ENCODE data around the gene BCL6. TPM values are rescaled to one million over a fixed set of nuclear protein-coding genes. Genes with fewer than 3 reads are reported as not detected.
A peak's percentile ranks its signal among the peaks of the same experiment; 100 is the strongest.
"Not testable (repeated sequence)": the region's sequence is repeated elsewhere in the genome, so short reads cannot be mapped to it uniquely, and the experiment has no call there.

BCL6 gene
- total RNA-seq, 1 experiment from 2014 or later: 10.4 TPM

DNA sequence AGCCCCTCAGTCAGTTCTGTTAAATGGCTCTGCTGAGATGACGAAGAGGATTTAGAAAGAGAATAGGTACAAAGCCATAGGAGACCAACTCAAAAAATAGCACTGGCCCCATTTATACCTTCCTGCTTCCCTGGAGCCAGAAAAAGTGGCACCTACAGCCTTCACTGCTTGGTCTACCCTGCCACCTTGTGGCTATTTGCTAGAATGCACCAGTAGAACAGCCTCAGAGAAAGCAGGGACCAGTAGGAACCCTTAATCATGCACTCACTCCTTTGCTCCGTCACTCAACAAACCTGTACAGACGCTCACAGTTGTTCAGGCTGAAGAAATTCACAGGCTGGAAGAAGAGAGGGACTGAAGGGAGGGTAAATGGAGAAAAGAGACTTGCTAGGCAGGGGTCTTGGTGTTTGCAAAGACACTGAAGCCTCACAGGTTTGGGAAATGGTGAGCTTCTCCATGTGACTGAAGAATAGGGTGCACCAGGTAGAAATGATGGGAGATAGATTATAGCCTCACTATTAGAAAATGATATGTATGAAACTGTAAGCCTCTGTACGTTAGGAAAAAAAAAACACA lies 30.8 kb downstream of the BCL6 start:
- peak; percentile 81 for DNase-seq (ENCODE audit: low read depth)

DNA sequence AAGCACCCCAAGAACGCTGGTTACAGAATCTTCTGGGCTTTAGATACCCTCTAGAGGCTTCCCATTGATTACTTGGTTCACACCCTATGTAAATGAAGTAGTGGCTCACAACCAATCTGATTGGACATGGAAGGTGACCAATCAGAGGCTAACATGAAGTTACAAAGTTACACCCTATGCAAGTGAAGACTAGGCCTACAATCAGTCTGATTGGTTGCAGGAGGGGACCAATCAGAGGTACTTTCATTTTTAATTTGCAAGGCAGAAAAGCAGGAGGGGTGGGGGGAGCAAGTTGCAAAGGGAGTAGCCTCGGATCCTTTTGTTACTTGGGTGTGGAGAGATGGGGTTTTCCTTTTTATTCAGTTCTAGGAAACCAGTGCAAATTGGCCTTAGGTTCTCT lies 31.8 kb downstream of the BCL6 start:
- peak; percentile 87 for DNase-seq (ENCODE audit: low read depth)

DNA sequence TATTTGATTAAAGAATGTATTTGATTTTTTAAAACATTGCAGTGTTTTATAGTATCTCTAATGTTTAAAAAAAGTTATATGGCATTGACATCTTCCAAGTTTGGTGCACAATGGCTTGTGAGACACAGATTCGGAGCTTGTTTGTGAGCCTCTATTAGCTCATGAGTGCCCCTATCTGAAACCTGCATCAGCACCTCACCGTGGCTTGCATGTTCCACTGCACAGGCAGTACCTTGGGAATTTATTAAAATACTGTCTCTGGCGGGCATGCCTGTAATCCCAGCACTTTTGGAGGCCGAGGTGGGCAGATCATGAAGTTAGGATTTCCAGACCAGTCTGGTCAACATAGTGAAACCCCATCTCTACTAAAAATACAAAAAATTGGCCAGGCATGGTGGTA lies 36.1 kb downstream of the BCL6 start:
- DNase-seq (ENCODE audit: low read depth): peak; percentile 26

DNA sequence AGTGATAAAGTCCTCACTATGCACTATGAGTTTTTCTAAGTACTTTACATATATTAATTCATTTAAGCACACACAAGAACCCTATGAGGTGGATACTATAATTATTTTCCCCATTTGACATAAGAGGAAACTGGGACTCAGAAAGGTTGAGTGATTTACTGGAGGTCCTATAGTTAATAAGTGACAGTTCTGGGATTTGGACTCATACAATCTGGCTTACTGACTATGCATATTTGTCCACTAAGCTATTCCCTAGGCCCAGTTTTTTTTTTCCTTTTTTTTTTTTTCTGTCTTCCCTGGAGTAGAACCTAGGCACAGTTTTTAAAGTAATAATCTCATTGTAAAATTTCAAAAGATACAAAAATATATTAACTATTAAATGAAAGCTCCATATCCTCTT lies 36.6 kb downstream of the BCL6 start:
- no peak for DNase-seq (ENCODE audit: low read depth)

DNA sequence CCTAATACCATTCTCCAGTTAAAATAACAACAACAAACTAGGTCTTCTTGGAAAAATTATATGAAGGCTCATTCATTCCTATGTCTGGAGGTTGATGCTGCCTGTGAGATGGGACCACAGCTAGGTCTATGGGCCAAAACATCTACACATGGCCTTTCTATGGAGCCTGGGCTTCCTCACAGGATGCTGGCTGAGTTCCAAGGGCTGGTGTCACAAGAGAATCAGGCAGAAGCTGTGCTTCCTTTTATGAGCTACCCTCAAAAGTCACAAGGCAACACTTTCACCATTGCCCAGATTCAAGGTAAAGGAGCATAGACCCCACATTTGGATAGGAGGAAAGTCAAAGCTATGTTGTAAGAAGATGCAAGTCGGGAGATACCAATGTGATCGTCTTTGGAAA lies 38.3 kb downstream of the BCL6 start:
- no peak for DNase-seq (ENCODE audit: low read depth)

DNA sequence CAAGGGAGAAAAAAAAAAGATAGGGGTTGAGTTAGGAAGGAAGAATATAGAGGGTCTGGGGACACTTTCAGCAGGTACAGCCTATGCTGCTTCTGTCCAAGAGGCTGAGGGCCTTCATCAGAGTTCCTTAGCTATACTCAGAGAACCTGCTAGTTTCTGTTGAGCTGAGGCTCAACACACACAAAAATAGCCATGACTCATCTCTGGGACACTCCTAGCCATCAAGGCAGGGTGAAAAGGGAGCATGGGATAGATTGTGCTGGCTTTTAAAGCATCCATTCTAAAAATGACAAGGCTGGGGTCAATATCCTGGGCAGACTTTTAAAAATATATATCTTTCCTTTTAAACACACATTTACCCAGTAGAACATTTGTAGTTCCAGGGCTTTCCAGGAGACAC lies 40.1 kb downstream of the BCL6 start:
- DNase-seq (ENCODE audit: low read depth): no peak

DNA sequence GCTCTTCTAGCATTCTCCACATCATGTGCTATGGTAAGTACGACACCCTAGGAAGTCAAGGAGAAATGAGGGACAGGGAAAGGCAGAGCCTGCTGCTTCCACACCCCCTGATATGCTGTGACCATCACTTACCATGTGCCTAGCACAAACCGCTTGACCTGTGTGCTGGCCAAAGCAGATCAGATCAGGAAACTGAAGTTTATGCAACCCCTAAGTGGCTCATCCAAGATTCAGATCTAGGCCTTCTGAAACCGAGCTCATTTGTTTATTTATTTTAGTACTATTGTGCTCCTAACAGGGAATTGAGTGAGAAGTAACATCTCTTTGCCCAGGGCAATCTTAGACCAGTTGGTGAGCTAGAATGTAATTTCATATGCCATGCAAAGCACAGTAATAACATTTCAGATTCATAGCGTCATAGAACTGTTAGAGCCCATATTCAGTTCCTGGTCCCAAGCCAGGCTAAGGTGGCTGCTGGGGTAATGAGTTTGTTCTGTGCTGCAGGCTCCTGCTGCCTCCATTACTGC lies 42.7 kb downstream of the BCL6 start, which contains the start of gene RTP2:
RTP2 (minus strand) TSS at position 51 of the 527 bp plus-strand sequence. CDS start 429 bp downstream, outside the sequence.
- DNase-seq (ENCODE audit: low read depth): no peak

DNA sequence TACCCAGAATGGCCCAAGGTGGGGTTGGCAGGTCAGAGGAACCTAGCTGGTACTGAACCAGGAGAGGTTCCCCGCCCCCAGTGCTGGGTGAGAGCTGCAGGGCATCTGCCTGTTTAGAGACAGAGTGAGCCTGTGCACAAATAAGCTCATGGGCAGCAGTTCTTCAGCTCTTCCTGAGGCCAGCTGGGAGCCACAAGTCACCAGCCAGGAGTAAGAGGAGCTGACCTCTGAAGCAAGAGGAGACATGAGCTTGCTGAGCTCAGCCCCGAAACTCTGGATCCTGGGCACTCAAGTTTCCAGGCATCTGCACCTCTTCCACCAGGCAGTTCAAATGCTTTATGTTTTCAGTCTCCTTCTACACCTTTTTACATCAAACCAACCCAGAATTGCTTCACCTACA lies 45.0 kb downstream of the BCL6 start:
- no peak for DNase-seq (ENCODE audit: low read depth)

DNA sequence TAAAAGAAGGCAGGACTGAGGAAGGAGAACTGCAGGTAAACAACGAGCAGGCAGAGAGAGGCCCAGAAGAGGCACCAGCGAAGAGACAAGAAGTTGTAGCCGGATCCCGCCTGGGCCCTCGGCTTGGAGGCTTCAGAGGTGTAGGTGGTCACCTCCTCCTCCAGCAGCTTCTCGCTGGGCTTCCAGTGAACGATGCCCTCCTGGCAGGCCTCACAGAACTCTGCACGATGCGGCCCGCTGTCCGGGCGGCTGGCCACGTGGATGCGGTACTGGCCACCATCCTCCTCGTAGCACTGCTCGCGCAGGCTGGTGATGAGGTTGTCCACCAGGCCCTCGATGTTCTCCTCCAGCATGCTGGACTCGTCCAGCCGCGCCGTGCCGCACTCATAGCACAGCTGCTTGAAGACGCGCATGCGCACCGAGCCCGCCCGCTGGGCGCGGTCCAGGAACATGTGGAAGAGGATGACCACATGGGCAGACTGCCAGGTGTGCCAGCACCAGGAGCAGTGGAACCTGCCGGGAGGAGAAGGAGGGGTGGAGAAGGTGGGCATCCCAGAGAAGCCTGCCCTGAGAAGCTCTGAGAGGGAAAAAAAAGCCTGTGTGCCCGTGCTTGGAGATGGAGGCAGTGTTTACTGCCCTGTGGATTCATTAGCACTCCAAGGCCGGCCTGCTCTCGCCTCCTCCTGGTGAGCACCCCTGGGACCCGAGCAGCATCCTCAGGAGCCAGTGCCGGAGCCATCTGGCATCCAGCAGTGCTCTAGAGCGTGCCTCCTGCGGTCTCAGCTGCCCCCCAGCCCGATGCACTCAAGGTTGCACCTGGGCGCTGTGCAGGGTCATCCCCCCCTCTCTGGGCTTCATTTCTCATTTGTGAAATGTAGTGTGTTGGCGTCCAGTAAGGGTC lies 46.5 kb downstream of the BCL6 start:
- DNase-seq (ENCODE audit: low read depth): no peak

DNA sequence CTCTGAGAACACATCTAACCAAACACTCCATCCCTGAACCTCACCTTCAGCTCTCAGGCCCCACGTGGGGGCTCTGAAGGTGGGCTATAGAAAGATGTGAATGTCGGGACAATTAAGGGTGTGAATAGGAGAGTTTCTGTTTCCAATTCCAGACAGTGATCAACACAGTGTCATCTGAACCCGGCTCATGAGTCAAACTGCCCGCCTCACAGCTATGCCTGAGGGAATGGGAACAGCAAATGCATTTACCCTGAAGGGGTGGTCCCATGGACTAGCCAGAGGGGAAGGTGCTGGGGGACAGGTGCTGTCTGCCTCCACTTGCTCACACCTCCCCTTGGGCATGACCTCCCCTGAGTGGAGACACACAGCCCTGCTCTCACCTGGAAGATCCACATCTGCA lies 49.2 kb downstream of the BCL6 start:
- no peak for DNase-seq (ENCODE audit: low read depth)

DNA sequence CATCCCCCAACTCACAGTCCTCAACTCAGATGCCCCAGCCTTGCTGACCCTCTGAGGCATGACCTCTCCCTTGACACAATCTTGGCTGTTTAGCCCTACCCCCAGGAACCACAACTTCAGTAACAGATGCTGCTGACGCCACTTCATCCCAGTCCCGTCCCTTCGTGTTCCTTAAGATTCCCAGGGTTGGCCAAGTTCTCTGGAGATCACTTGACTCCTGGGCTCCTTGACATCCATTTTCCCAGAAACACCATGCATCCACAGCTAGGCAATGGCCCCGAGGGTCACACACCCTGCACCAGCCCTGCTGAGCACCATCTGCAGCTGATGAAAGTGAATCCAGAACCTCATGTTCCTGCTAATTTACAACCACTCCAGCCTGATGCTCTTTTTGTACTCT lies 49.8 kb downstream of the BCL6 start:
- DNase-seq (ENCODE audit: low read depth): no peak

DNA sequence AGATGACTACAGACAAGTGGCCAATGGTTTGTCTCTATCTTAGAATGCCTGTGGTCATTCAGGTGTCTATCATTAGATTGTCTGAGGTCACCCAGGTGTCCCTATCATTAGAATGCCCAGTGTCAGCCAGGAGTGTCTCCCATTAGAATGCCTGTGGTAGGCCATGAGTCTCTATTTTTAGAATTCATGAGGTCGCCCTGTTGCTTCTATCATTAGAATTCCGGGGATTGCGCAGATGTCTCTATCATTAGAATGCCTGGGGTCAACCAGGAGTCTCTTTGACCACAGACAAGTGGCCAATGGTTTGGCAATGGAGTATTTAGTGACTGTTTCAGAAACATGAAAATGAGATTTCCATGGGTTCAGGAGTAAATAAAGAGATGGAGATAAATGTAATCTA lies 50.5 kb downstream of the BCL6 start:
- DNase-seq (ENCODE audit: low read depth): no peak

DNA sequence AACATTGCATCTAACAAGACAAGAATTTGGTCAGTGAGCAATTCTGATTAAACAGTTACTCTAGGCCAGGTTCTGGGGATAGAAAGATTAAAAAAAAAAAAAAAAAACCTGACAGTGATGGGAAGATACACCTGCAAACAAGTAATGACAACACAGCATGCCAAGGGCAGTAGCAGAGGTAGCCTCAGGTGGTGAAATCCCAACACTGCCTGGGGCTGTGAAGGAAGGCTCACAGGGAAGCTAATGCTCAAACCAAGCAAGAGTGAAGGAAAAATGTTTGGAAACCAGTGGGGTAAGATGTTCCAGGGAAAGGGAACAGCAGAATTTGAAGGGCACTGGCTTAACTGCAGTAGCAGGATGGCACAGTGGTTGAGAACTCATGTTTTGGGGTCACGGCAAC lies 51.8 kb downstream of the BCL6 start:
- no peak for DNase-seq (ENCODE audit: low read depth)

DNA sequence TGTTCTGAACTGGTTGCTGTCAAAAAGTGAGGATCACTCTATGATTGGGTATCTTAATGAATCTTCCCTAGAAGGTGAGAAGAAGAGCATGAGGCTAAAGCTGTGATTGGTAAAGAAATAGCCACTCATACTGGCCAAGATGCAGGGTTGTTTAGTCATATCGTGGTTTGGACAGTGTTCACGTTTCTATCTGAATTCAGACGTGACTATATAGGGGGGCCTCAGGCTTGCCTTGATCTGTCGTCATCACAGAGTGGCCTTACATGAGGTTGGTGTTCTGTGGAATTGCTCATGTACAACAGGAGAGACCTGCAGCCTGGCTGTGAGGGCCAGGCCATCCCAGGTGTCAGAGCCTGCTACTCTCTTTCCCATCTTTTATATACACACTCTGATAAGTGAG lies 55.3 kb downstream of the BCL6 start:
- DNase-seq (ENCODE audit: low read depth): peak; percentile 21

DNA sequence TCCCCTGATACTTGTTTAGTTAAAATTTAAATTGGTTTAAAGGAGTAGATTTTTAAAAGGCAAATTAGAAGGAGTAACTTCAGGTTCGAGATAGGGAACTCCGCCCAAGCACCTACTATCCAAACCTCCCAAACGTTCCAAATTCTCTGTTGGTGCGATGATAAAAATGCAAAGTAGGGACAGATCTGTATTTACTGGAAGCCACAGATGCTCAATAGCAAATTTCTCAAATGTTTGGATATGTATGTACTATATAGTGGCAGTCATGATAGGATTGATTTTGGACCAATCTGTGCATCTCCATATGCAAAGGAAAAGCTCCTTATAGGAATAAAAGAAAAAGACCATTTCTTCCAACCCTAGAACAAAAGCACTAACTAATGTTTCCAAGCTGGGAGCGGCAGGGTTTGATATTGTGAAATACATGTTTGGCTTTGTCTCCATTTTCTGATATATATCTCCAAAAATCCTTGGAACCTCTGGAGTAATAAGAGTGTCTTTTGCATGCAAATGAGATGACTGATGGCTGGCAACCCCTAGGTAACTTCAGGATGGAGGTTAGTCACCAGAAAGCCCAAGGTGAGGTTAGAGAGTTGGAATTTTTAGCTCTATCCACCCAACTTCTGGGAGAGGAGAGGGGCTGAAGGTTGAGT lies 58.5 kb downstream of the BCL6 start:
- no peak for DNase-seq (ENCODE audit: low read depth)

DNA sequence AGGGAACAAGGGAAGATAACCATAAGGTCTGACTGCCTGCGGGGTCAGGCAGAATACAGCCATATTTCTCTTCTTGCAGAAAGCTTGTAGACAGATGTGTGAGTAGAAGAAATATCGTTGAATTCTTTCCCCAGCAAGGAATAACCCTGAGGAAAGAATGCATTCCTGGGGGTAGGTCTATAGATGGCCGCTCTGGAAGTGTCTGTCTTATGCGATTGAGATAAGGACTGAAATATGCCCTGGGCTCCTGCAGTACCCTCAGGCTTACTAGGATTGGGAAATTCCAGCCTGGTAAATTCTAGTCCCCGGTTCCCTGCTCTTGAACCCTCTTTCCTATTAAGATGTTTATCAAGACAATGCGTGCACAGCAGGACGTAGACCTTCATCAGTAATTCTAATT lies 59.3 kb downstream of the BCL6 start:
- no peak for DNase-seq (ENCODE audit: low read depth)

DNA sequence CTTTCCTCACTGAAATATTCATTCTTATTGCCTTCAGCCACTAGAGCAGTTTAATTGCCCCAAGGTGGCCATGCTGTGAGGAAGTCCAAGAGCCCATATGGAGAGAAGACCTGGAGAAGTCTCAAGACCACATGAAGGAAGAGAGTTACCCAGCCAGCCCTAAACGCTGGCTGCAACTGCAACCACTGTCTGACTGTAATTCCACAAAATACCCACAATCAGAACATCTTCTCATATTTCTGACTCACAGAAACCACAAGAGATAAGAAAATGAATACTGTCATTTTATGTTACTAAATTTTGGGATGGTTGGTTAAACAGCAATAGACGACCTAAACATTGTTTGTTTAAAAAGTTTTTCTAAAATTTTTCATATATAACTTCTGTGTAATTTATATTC lies 60.4 kb downstream of the BCL6 start:
- peak; percentile 60 for DNase-seq (ENCODE audit: low read depth)

DNA sequence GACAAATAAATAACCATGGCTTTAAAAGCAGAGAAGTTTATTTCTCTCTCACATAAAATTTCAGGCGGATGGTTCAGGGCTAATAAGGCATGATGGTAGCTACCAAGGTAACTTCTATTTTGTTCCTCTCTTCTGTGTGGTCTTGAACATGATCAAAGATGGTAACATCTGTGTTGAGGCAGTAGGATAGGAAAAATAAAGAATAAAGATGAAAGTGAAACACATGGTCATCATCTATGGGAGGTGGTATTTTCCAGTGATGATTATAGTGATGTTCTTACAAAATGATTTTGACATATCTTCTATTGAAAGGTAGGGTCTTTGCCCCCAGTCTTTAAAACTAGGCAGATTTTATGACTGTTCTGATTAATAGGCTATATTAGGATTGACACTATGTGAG lies 60.8 kb downstream of the BCL6 start:
- DNase-seq (ENCODE audit: low read depth): no peak

DNA sequence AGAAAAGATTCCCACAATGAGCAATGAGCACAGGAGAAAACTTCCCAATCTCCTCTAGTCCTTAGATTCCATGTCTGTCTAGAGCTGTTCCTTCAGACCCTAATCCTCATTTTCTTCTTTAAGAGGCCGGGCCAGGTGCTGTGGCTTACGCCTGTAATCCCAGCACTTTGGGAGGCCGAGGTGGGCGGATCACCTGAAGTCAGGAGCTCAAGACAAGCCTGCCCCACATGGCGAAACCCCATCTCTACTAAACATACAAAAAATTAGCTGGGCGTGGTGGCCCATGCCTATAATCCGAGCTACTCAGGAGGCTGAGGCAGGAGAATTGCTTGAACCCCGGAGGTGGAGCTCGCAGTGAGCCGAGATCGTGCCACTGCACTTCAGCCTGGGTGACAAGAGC lies 63.5 kb downstream of the BCL6 start:
- not testable (repeated sequence) for DNase-seq (ENCODE audit: low read depth)

DNA sequence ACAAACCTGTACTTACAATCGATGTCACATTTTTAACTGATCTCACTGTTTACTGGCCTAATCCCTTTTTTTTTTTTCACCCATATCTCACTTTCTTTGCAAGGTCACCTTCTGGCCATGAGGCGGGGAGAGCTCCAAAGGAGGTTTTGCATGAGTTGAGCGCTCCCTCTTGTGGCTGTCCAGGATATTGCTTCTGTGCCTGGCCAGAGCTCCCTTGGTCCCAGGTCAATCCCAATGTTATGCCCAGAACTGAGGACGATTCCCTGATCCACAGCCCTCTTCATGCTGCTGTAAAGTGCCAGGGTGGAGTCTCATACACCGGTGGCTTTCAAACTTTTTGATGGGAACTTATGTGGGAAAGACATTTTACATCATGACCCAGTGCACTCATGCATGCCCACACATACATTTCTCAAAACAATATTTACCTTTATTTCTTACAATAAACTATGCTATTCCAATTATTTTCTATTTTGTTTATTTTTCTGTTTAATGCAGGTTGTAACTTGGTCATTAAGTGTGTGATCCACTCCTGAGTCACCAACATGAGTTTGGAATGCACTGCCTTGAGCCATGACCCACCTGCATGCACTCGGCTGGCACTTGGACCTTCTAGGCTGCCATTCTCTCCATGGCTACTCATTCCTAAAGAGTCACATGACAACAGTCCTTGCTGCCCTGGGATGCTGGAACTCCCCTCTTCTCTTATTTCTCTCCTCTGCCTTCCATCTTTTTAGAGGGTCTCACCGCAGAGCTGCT lies 65.5 kb downstream of the BCL6 start:
- DNase-seq (ENCODE audit: low read depth): peak; percentile 77

DNA sequence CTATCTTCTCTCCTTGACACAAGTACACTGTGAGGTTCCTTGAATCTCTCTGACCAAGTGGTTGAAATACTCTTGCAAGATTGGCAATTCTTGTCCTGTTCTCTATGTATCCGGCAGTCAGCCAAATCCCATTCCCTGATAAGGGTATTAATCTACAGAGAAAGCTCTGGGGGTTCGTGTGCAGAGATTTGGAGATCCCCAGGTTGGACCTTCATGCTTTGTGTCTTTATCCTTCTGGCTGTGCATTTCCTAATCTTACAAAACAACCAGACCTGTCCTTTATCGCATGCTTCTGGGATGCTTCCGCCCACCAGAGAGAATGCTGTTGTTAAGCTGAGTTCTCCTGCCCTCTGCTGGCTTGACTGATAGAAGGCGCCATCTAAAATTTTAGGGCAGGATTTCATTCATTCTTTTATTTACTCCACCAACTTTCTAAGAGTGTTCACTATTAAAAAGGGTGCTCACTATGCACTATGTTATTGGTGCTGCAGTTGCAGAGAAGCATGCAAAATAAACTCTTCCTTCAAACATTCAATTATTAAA lies 66.5 kb downstream of the BCL6 start:
- peak; percentile 54 for DNase-seq (ENCODE audit: low read depth)

Data from HT1080 (cell line).